Esophagus squamous epithelium (tissue), 5 donors: ENCODE measurements around the gene BRMS1. TPM values are rescaled to one million over a fixed set of nuclear protein-coding genes. Genes with fewer than 3 reads are reported as not detected.
A peak's percentile ranks its signal among the peaks of the same experiment; 100 is the strongest.

Source experiments
- DNase-seq: peaks from one replicate; lab custom pipeline; 2025; lab: John Stamatoyannopoulos, UW
- H3K27ac ChIP-seq, 4 donors: fragments of 200-600 bp; sonication (generic); one replicate each; pipeline ENCODE4 v1.5.1; 2016 to 2019; ENCODE audit warnings: mild to moderate bottlenecking in 1 of 4
- H3K27me3 ChIP-seq, 4 donors: fragments of 200-600 bp; sonication (generic); 1 replicate in 3 of 4; 2 replicates in 1 of 4; pipeline versions ENCODE4 v1.5.1 to v1.6.0; 2017 to 2021; ENCODE audit warnings: antibody characterized with exemption in 1 of 4
- H3K36me3 ChIP-seq, 3 donors: fragments of 200-600 bp; sonication (generic); one replicate each; pipeline ENCODE4 v1.5.1; 2016 to 2019
- H3K4me1 ChIP-seq, 3 donors: fragments of 200-600 bp; sonication (generic); one replicate each; pipeline ENCODE4 v1.5.1; 2017 to 2019
- H3K4me3 ChIP-seq, 4 donors: fragments of 200-600 bp; sonication (generic); 1 replicate in 3 of 4; 2 replicates in 1 of 4; pipeline ENCODE4 v1.5.1; 2016 to 2019; ENCODE audit warnings: mild to moderate bottlenecking in 2 of 4, moderate library complexity in 1 of 4
- H3K9me3 ChIP-seq, 3 donors: fragments of 200-600 bp; sonication (generic); one replicate each; pipeline ENCODE4 v1.5.1; 2016 to 2019
- CTCF ChIP-seq, 6 experiments: fragments of 450-650 bp in 4 of 6; fragments of 200-600 bp in 2 of 6; sonication (generic) in 2 of 6; IDR thresholded peaks; one replicate each; pipeline ENCODE4 v1.5.1; 2016 to 2019; ENCODE audit warnings: antibody characterized with exemption in 6 of 6, mild to moderate bottlenecking in 4 of 6, moderate library complexity in 4 of 6
- POLR2A ChIP-seq, 4 donors: fragments of 450-650 bp; IDR thresholded peaks; one replicate each; pipeline ENCODE4 v1.6.1; 2017; ENCODE audit warnings: antibody characterized with exemption in 4 of 4, mild to moderate bottlenecking in 4 of 4, moderate library complexity in 3 of 4
- WGBS, 2 donors: methylation state at CpG; one replicate each; pipeline ENCODE4 v1.1.5; 2018; 5-methylcytosine and 5-hydroxymethylcytosine counted together
- intact Hi-C: fragments of 100-400 bp; cut with DNase I; formaldehyde crosslinking; loops from one replicate; pipeline ENCODE4 v1.15.0; 2022
- total RNA-seq, 4 donors: library from RNA; depleted of rRNA; stranded (reverse); fragments of >200 nt; gene quantifications; one replicate each; pipeline ENCODE4 v1.1.0, GENCODE V29; 2016
- donor health status: DM: yes; HTN: yes; CAD: no.

Gene BRMS1
- total RNA-seq, 4 donors from 2014 or later, result 43.8 to 65.5 (median 56.8) TPM

DNA sequence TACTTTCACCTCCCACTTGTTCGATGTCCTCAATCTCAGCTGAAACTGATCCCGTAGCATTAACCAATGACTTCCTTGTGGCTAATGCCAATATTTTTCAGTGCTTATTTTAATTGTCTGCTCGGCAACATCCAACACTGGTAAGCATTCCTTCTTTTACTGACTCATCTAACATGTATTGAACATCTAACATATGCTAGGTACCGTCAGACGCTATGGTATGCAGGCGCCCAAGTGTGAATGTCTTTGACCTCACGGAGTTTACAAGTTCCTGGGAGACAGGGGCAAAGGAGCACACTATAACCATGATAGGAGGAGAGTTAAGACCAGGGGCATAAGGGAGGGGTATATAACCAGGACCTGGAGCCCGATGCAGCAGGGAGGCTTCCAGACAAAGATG lies 1.7 kb downstream of the BRMS1 start:
- H3K36me3 ChIP-seq, result peaks cover 0 to 50% (median 29%) of the 10 kb centered on the region in 3 donors
- DNase-seq, result no peak
- 70 to 86% methylated on average over 8 of the region's 8 CpGs for WGBS, 2 donors
- no peaks in the 10 kb centered on the region for H3K27me3 ChIP-seq
- intact Hi-C loops, result no loop called here
- H3K9me3 ChIP-seq, result no peaks in the 10 kb centered on the region
- TF ChIP-seq CTCF (IDR thresholded peaks at IDR 0.05), result no peak
- no peak for TF ChIP-seq POLR2A (IDR thresholded peaks at IDR 0.05)
- peaks cover 41 to 66% (median 43%) of the 10 kb centered on the region in 3 donors for H3K4me1 ChIP-seq
- H3K4me3 ChIP-seq, result no peak overlapping the region
- no peak overlapping the region for H3K27ac ChIP-seq

DNA sequence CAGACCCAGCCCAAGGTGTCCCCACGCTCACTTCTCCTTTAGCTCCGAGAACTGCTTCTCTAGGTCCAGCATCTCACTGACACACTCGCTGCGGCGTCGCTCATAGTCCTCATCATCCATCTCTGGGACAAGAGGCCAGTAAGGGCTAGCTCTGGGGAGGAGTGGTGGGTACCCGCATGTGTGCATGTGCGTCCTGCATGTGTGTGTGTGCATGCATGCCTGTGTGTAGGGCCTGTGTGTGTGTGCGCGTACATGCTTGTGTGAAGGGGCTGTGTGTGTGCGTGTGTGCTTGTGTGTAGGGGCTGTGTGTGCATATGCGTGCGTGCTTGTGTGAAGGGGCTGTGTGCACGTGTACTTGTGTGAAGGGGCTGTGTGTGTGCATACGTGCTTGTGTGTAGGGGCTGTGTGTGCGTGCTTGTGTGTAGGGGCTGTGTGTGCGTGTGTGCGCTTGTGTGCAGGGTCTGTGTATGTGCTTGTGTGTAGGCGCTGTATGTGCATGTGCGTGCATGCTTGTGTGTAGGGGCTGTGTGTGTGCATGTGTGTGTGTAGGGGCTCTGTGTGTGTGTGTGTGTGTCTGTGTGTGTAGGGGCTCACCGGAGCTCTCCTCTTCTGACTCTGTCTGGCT lies 3.3 kb downstream of the BRMS1 start:
- WGBS, 2 donors, result 91 to 92% methylated on average over 12 to 20 of the region's 21 CpGs
- no peak for TF ChIP-seq CTCF (IDR thresholded peaks at IDR 0.05)
- no peak for TF ChIP-seq POLR2A (IDR thresholded peaks at IDR 0.05)
- H3K27ac ChIP-seq, result no peak overlapping the region
- H3K4me1 ChIP-seq, result peaks cover 51 to 72% (median 56%) of the 10 kb centered on the region in 3 donors
- H3K9me3 ChIP-seq, result no peaks in the 10 kb centered on the region
- no peaks in the 10 kb centered on the region for H3K27me3 ChIP-seq
- no peak for DNase-seq
- H3K36me3 ChIP-seq, result peaks cover 0 to 58% (median 29%) of the 10 kb centered on the region in 3 donors
- intact Hi-C loops, result no loop called here
- H3K4me3 ChIP-seq, result no peak overlapping the region

DNA sequence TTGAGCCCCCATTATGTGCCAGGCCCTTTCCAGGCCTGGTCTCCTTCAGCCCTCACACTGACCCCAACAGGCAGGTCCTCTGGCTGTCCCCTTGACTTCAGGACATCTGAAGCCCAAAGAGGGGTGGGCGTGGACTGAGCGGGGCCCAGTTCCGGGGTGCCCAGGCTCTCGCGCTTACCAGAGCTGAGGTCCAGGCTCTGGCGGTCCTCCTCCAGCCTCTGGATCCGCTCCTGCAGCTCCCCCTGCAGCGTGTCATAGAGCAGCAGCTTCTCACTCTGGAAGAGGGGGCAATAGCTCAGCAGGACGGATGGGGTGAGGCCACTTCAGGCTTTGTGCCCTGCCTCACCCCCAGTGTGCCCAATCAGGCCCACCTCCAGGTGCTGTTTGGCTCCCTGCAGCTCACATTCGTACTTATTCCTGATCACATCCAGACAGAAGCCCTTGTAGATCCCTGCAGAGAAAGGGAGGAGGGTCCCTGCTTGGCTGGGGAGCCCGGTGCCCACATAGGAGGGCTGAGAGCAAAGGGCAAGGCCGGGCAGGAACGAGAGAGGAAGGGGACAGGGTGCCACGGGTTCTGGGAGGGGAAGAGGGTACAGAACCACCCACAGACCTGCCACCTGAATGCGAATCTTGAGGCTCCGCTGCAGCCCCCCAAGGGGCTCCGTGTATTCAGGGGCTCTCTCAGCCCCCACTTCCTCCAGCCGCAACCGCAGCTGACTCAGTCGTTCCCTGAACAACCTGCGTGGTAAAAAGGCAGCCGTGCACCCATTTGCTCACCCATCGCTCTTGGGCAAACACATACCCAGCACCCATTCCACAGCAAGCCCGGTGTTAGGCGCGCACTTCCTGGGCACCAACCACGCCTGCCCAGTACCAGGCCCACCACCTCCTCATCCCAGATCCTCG lies 4.1 kb downstream of the BRMS1 start:
- H3K4me1 ChIP-seq, result peaks cover 51 to 72% (median 54%) of the 10 kb centered on the region in 3 donors

DNA sequence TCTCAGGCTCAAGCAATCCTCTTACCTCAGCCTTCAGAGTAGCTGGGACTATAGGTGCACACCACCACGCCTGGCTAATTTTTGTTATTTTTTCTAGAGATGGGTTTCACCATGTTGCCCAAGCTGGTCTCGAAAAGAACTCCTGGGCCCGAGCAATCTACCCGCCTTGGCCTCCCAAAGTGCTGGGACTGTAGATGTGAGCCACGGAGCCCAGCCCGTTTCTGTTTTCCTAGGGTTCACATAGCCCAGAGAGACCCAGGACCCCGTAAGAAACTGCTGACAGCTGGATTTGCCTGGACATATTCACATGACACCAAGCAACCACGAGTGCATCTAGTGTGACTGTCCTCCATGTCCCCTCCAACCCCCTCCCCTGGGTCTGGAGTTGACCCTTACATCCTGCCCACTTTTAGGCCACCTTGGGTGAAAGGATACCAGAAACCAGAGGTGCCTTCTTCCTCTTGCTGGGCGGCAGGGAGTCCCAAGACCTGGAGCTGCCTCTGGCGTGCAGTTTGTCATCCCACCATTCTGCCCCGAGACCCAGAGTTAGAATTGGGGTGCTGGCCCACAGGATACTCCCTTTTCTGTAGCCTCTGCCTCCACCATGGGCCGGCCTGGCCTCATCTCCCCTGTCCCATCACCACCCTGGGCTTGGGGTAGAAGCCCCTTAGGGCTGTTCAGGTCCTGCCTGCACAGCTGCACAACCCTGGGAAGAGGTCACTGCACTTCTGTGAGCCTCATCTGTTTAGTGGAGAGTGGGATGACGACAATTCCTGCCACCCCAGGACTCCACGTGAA lies 5.0 kb downstream of the BRMS1 start:
- intact Hi-C loops, result no loop called here
- Histone ChIP-seq H3K4me3 (no peak overlapping the region), H3K4me1 (peaks cover 52 to 73% (median 56%) of the 10 kb centered on the region in 3 donors), H3K27ac (peak overlapping the region in 3 of 4 donors; percentile 67 to 94 (median 87)), H3K9me3 (no peaks in the 10 kb centered on the region), H3K36me3 (peaks cover 0 to 58% (median 29%) of the 10 kb centered on the region in 3 donors), H3K27me3 (no peaks in the 10 kb centered on the region)
- DNase-seq, result no peak
- TF ChIP-seq CTCF (IDR thresholded peaks at IDR 0.05) (no peak), POLR2A (IDR thresholded peaks at IDR 0.05) (no peak)
- 66 to 72% methylated on average over 9 to 12 of the region's 14 CpGs for WGBS, 2 donors

More for the DNA sequence above, 4.1 kb downstream of the BRMS1 start:
- Histone ChIP-seq H3K4me3 (no peak overlapping the region), H3K36me3 (peaks cover 0 to 58% (median 29%) of the 10 kb centered on the region in 3 donors), H3K27ac (no peak overlapping the region), H3K27me3 (no peaks in the 10 kb centered on the region), H3K9me3 (no peaks in the 10 kb centered on the region)
- DNase-seq, result no peak
- intact Hi-C loops, result no loop called here
- 86 to 89% methylated on average over 20 to 22 of the region's 28 CpGs for WGBS, 2 donors
- TF ChIP-seq POLR2A (IDR thresholded peaks at IDR 0.05) (no peak), CTCF (IDR thresholded peaks at IDR 0.05) (no peak)
